ENCODE data around the gene LYZL2. TPM values are rescaled to one million over a fixed set of nuclear protein-coding genes. Genes with fewer than 3 reads are reported as not detected.

The LYZL2 gene
- total RNA-seq = not detected in 2 replicates

GRCh38 chr10:30629653-30630052, at the start of gene LYZL2:
Gene LYZL2, minus strand, starts transcription at chr10:30629753. Its CDS starts 2,838 bp downstream, at chr10:30626915.

Other genes with a start within 250 kb of the LYZL2 start
- 1.8 and 4.1 TPM in 2 replicates for gene MAP3K8, start 195.6 kb downstream of the LYZL2 start, total RNA-seq